ENCODE measurements around the gene STXBP2. TPM values are rescaled to one million over a fixed set of nuclear protein-coding genes. Genes with fewer than 3 reads are reported as not detected.

STXBP2 gene
- total and polyA plus RNA-seq, 2 experiments from 2014 or later: 1.8 to 2.0 TPM

- H3F3A ChIP-seq (ENCODE audit: insufficient read depth): no peaks in the 10 kb centered on the region
- H3K4me2 ChIP-seq (ENCODE audit: unreplicated experiment): no peak overlapping the region
- no peaks in the 10 kb centered on the region for H3K9me3 ChIP-seq (ENCODE audit: low read depth)
- no peak overlapping the region for H3K4me3 ChIP-seq
- in situ Hi-C loops (cut with MboI): no loop called here
- H3K36me3 ChIP-seq (ENCODE audit: low read depth): no peaks in the 10 kb centered on the region
- no peak for DNase-seq
- no peaks in the 10 kb centered on the region; the same call in none of the 2 replicates for H3K27me3 ChIP-seq (replicated peaks; ENCODE audit: insufficient read depth)
- no peaks in the 10 kb centered on the region for H3K79me2 ChIP-seq (ENCODE audit: insufficient read depth)
- no peak overlapping the region for H3K9ac ChIP-seq
- no peak overlapping the region for H3K27ac ChIP-seq
- TF ChIP-seq EZH2phosphoT487 (IDR thresholded peaks at IDR 0.05; ENCODE audit: insufficient read depth, low read depth) (no peak), EZH2 (IDR thresholded peaks at IDR 0.05; ENCODE audit: insufficient read depth, poor library complexity, severe bottlenecking) (no peak)
- no peak overlapping the region for H2AFZ ChIP-seq
- H3K9me2 ChIP-seq (ENCODE audit: insufficient read depth): no peaks in the 10 kb centered on the region
- H4K20me1 ChIP-seq (ENCODE audit: insufficient read depth): no peaks in the 10 kb centered on the region
- H3K4me1 ChIP-seq (ENCODE audit: insufficient read depth): no peaks in the 10 kb centered on the region
These were observed 54.6 kb downstream of the STXBP2 start for GRCh38 chr19:7691497-7691896.

GRCh38 chr19:7692417-7693088 is 55.6 kb downstream of the STXBP2 start:
- H3F3A ChIP-seq (ENCODE audit: insufficient read depth): no peaks in the 10 kb centered on the region
- no peaks in the 10 kb centered on the region for H3K9me2 ChIP-seq (ENCODE audit: insufficient read depth)
- TF ChIP-seq EZH2phosphoT487 (IDR thresholded peaks at IDR 0.05; ENCODE audit: insufficient read depth, low read depth): no peak
- no peak for TF ChIP-seq EZH2 (IDR thresholded peaks at IDR 0.05; ENCODE audit: insufficient read depth, poor library complexity, severe bottlenecking)
- H3K4me1 ChIP-seq (ENCODE audit: insufficient read depth): no peaks in the 10 kb centered on the region
- H3K9ac ChIP-seq: no peak overlapping the region
- H4K20me1 ChIP-seq (ENCODE audit: insufficient read depth): no peaks in the 10 kb centered on the region
- no peaks in the 10 kb centered on the region for H3K79me2 ChIP-seq (ENCODE audit: insufficient read depth)
- no peak overlapping the region for H3K4me2 ChIP-seq (ENCODE audit: unreplicated experiment)
- no peak overlapping the region for H2AFZ ChIP-seq
- no peak overlapping the region for H3K27ac ChIP-seq
- H3K9me3 ChIP-seq (ENCODE audit: low read depth): no peaks in the 10 kb centered on the region
- no peaks in the 10 kb centered on the region for H3K36me3 ChIP-seq (ENCODE audit: low read depth)
- no peak overlapping the region for H3K4me3 ChIP-seq
- in situ Hi-C loops (cut with MboI): no loop called here
- DNase-seq: no peak
- WGBS, 2 experiments (ENCODE audit: low coverage in 1 of 2, low lambda C conversion rate in 2 of 2, missing lambda C conversion rate in 2 of 2): 69 to 74% methylated on average over 13 of the region's 13 CpGs
- H3K27me3 ChIP-seq (replicated peaks; ENCODE audit: insufficient read depth): no peaks in the 10 kb centered on the region; the same call in none of the 2 replicates

GRCh38 chr19:7694499-7694898 is 57.6 kb downstream of the STXBP2 start:
- H3K4me3 ChIP-seq: no peak overlapping the region
- H3K4me2 ChIP-seq (ENCODE audit: unreplicated experiment): no peak overlapping the region
- H3K9ac ChIP-seq: no peak overlapping the region
- no peak for DNase-seq
- H4K20me1 ChIP-seq (ENCODE audit: insufficient read depth): no peaks in the 10 kb centered on the region
- H3K27me3 ChIP-seq (replicated peaks; ENCODE audit: insufficient read depth): no peaks in the 10 kb centered on the region; the same call in none of the 2 replicates
- H3K9me3 ChIP-seq (ENCODE audit: low read depth): no peaks in the 10 kb centered on the region
- no peaks in the 10 kb centered on the region for H3K36me3 ChIP-seq (ENCODE audit: low read depth)
- WGBS, 2 experiments (ENCODE audit: low coverage in 1 of 2, low lambda C conversion rate in 2 of 2, missing lambda C conversion rate in 2 of 2): 38% methylated on average over 4 of the region's 4 CpGs
- H3K4me1 ChIP-seq (ENCODE audit: insufficient read depth): no peaks in the 10 kb centered on the region
- H3K27ac ChIP-seq: no peak overlapping the region
- no peaks in the 10 kb centered on the region for H3K9me2 ChIP-seq (ENCODE audit: insufficient read depth)
- in situ Hi-C loops (cut with MboI): no loop called here
- TF ChIP-seq EZH2 (IDR thresholded peaks at IDR 0.05; ENCODE audit: insufficient read depth, poor library complexity, severe bottlenecking) (no peak), EZH2phosphoT487 (IDR thresholded peaks at IDR 0.05; ENCODE audit: insufficient read depth, low read depth) (no peak)
- H2AFZ ChIP-seq: no peak overlapping the region
- H3F3A ChIP-seq (ENCODE audit: insufficient read depth): no peaks in the 10 kb centered on the region
- H3K79me2 ChIP-seq (ENCODE audit: insufficient read depth): no peaks in the 10 kb centered on the region

Small RNA genes within 50 kb of the gene (microRNA-seq; reads per million reads assigned to microRNA genes)
- gene MIR6792 (ENCODE audit: borderline number of aligned reads): not detected

Small RNA genes within 50 kb of the gene (small RNA-seq; reads per million reads assigned to genes)
- not detected for gene MIR6792 (ENCODE audit: low read depth, low replicate concordance)

Other genes starting within 250 kb of the STXBP2 start
- gene PEX11G, start 148.1 kb upstream of the STXBP2 start, total RNA-seq (2014; rRNA removed; shearing (Covaris generic)): 4.0 and 5.2 TPM in 2 replicates
- gene PEX11G, start 148.1 kb upstream of the STXBP2 start, polyA plus RNA-seq (2016; fragmentation: Nextera tagmentation; extraction: Ambion mirVana): 6.0 and 6.2 TPM in 2 replicates
- gene ZNF358, start 121.0 kb upstream of the STXBP2 start, total RNA-seq (2014; rRNA removed; shearing (Covaris generic)): 51.1 and 56.3 TPM in 2 replicates
- 11.4 and 12.0 TPM in 2 replicates for gene ZNF358, start 121.0 kb upstream of the STXBP2 start, polyA plus RNA-seq (2016; fragmentation: Nextera tagmentation; extraction: Ambion mirVana)
- 4.9 and 5.9 TPM in 2 replicates for gene MCOLN1, start 114.5 kb upstream of the STXBP2 start, total RNA-seq (2014; rRNA removed; shearing (Covaris generic))
- 28.6 TPM in 2 replicates for gene MCOLN1, start 114.5 kb upstream of the STXBP2 start, polyA plus RNA-seq (2016; fragmentation: Nextera tagmentation; extraction: Ambion mirVana)
- gene PNPLA6, start 101.4 kb upstream of the STXBP2 start, total RNA-seq (2014; rRNA removed; shearing (Covaris generic)): 86.6 and 116 TPM in 2 replicates
- 65.0 and 67.2 TPM in 2 replicates for gene PNPLA6, start 101.4 kb upstream of the STXBP2 start, polyA plus RNA-seq (2016; fragmentation: Nextera tagmentation; extraction: Ambion mirVana)
- not detected in 2 replicates for gene CAMSAP3, start 41.2 kb upstream of the STXBP2 start, total RNA-seq (2014; rRNA removed; shearing (Covaris generic))
- gene CAMSAP3, start 41.2 kb upstream of the STXBP2 start, polyA plus RNA-seq (2016; fragmentation: Nextera tagmentation; extraction: Ambion mirVana): not detected in 2 replicates
- gene XAB2, start 7.6 kb upstream of the STXBP2 start, total RNA-seq (2014; rRNA removed; shearing (Covaris generic)): 30.7 and 33.0 TPM in 2 replicates
- 12.2 and 12.5 TPM in 2 replicates for gene XAB2, start 7.6 kb upstream of the STXBP2 start, polyA plus RNA-seq (2016; fragmentation: Nextera tagmentation; extraction: Ambion mirVana)
- gene PET100, start 7.3 kb upstream of the STXBP2 start, total RNA-seq (2014; rRNA removed; shearing (Covaris generic)): 7.6 and 13.5 TPM in 2 replicates
- gene PET100, start 7.3 kb upstream of the STXBP2 start, polyA plus RNA-seq (2016; fragmentation: Nextera tagmentation; extraction: Ambion mirVana): 189 and 199 TPM in 2 replicates
- gene PCP2, start 3.4 kb upstream of the STXBP2 start, total RNA-seq (2014; rRNA removed; shearing (Covaris generic)): not detected in 2 replicates
- not detected in 2 replicates for gene PCP2, start 3.4 kb upstream of the STXBP2 start, polyA plus RNA-seq (2016; fragmentation: Nextera tagmentation; extraction: Ambion mirVana)
- gene RETN, start 31.9 kb downstream of the STXBP2 start, total RNA-seq (2014; rRNA removed; shearing (Covaris generic)): not detected in 2 replicates
- gene RETN, start 31.9 kb downstream of the STXBP2 start, polyA plus RNA-seq (2016; fragmentation: Nextera tagmentation; extraction: Ambion mirVana): not detected in 2 replicates
- gene MCEMP1, start 40.0 kb downstream of the STXBP2 start, total RNA-seq (2014; rRNA removed; shearing (Covaris generic)): not detected in 2 replicates
- not detected in 2 replicates for gene MCEMP1, start 40.0 kb downstream of the STXBP2 start, polyA plus RNA-seq (2016; fragmentation: Nextera tagmentation; extraction: Ambion mirVana)
- gene TRAPPC5, start 43.7 kb downstream of the STXBP2 start, total RNA-seq (2014; rRNA removed; shearing (Covaris generic)): 68.1 and 134 TPM in 2 replicates
- gene TRAPPC5, start 43.7 kb downstream of the STXBP2 start, polyA plus RNA-seq (2016; fragmentation: Nextera tagmentation; extraction: Ambion mirVana): 203 and 207 TPM in 2 replicates
- not detected in 2 replicates for gene FCER2, start 65.0 kb downstream of the STXBP2 start, total RNA-seq (2014; rRNA removed; shearing (Covaris generic))
- 0.33 TPM in 1 of 2 replicates, not detected in the other for gene FCER2, start 65.0 kb downstream of the STXBP2 start, polyA plus RNA-seq (2016; fragmentation: Nextera tagmentation; extraction: Ambion mirVana)
- not detected in 2 replicates for gene CLEC4G, start 95.0 kb downstream of the STXBP2 start, total RNA-seq (2014; rRNA removed; shearing (Covaris generic))
- gene CLEC4G, start 95.0 kb downstream of the STXBP2 start, polyA plus RNA-seq (2016; fragmentation: Nextera tagmentation; extraction: Ambion mirVana): not detected in 2 replicates
- not detected in 2 replicates for gene CD209, start 110.4 kb downstream of the STXBP2 start, total RNA-seq (2014; rRNA removed; shearing (Covaris generic))
- gene CD209, start 110.4 kb downstream of the STXBP2 start, polyA plus RNA-seq (2016; fragmentation: Nextera tagmentation; extraction: Ambion mirVana): not detected in 2 replicates
- not detected in 2 replicates for gene CLEC4M, start 126.1 kb downstream of the STXBP2 start, total RNA-seq (2014; rRNA removed; shearing (Covaris generic))
- gene CLEC4M, start 126.1 kb downstream of the STXBP2 start, polyA plus RNA-seq (2016; fragmentation: Nextera tagmentation; extraction: Ambion mirVana): not detected in 2 replicates
- 24.3 and 26.8 TPM in 2 replicates for gene EVI5L, start 193.1 kb downstream of the STXBP2 start, total RNA-seq (2014; rRNA removed; shearing (Covaris generic))
- 6.9 and 8.4 TPM in 2 replicates for gene EVI5L, start 193.1 kb downstream of the STXBP2 start, polyA plus RNA-seq (2016; fragmentation: Nextera tagmentation; extraction: Ambion mirVana)
- not detected in 2 replicates for gene PRR36, start 237.3 kb downstream of the STXBP2 start, total RNA-seq (2014; rRNA removed; shearing (Covaris generic))
- 0.10 TPM in 1 of 2 replicates, not detected in the other for gene PRR36, start 237.3 kb downstream of the STXBP2 start, polyA plus RNA-seq (2016; fragmentation: Nextera tagmentation; extraction: Ambion mirVana)